Lower lobe of right lung (tissue), 2 donors: ENCODE measurements around the gene TECPR2. TPM values are rescaled to one million over a fixed set of nuclear protein-coding genes. Genes with fewer than 3 reads are reported as not detected.

Experiments used
- ATAC-seq, 2 donors: fragments of 200-7000 bp; cut with Tn5 transposase; one replicate each; pipeline ENCODE4 v1.9.1; 2020 to 2022; ENCODE audit warnings: mild to moderate bottlenecking in 2 of 2, moderate library complexity in 2 of 2
- DNase-seq: peaks from one replicate; pipeline ENCODE4 v3.0.0-alpha.2; 2020
- H3K27ac ChIP-seq: fragments of 200-600 bp; one replicate; pipeline ENCODE4 v1.8.0; 2022
- H3K27me3 ChIP-seq: fragments of 200-600 bp; one replicate; pipeline ENCODE4 v1.8.0; 2022; ENCODE audit warnings: low read depth
- H3K36me3 ChIP-seq: fragments of 200-600 bp; one replicate; pipeline ENCODE4 v1.8.0; 2022; ENCODE audit warnings: mild to moderate bottlenecking
- H3K4me1 ChIP-seq: fragments of 200-600 bp; one replicate; pipeline ENCODE4 v1.8.0; 2022
- H3K4me3 ChIP-seq: fragments of 200-600 bp; one replicate; pipeline ENCODE4 v1.8.0; 2022; ENCODE audit warnings: mild to moderate bottlenecking
- H3K9me3 ChIP-seq: fragments of 200-600 bp; one replicate; pipeline ENCODE4 v1.8.0; 2022
- intact Hi-C: fragments of 100-400 bp; cut with DNase I; formaldehyde crosslinking; loops from one replicate; pipeline ENCODE4 v1.11.0; 2022
- total RNA-seq: library from RNA; stranded (reverse); fragmentation: NEBNext Ultra II Directional; extraction: Animal tissue kit (Norgen Biotek cat#: 25700); gene quantifications from one replicate; pipeline ENCODE4 v1.2.1, GENCODE V29; 2021
- TF ChIP-seq, protein P1 (sequence below): fragments of 200-600 bp; IDR thresholded peaks from one replicate; pipeline ENCODE4 v1.8.0; 2022; ENCODE audit warnings: antibody characterized with exemption, mild to moderate bottlenecking
- donor health status: DM: no; HTN: yes; CAD: no; lungs with severe emphysema.

Gene TECPR2
- total RNA-seq, 1 donor from 2014 or later = 23.2 TPM

DNA sequence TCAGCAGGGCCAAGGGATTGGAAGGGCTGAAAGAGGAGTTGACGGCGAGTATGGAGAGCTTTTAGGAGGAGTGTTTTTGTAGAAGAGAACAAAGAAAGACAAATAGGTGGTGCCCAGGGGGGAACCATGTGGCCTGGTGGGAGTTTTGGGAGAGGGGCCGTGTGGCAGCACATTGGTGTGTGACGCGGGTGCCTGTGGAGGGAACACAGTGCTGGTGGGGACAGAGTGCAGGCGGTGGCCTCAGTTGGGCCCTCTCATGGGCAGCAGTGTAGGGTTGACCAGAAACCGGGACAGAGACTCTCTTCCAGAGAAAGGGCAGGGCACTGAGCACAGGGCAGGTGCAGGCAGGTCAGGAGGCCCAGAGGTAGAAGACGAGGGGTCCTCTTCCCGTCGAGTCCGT is 56.5 kb downstream of the TECPR2 start:
- ATAC-seq = no peak
- peaks cover 22% of the 10 kb centered on the region for H3K36me3 ChIP-seq
- H3K27ac ChIP-seq = no peak overlapping the region
- H3K27me3 ChIP-seq = no peaks in the 10 kb centered on the region
- H3K4me3 ChIP-seq = no peak overlapping the region
- H3K4me1 ChIP-seq = no peaks in the 10 kb centered on the region
- H3K9me3 ChIP-seq = no peaks in the 10 kb centered on the region
- intact Hi-C loops = no loop called here
- TF ChIP-seq, protein P1, sequence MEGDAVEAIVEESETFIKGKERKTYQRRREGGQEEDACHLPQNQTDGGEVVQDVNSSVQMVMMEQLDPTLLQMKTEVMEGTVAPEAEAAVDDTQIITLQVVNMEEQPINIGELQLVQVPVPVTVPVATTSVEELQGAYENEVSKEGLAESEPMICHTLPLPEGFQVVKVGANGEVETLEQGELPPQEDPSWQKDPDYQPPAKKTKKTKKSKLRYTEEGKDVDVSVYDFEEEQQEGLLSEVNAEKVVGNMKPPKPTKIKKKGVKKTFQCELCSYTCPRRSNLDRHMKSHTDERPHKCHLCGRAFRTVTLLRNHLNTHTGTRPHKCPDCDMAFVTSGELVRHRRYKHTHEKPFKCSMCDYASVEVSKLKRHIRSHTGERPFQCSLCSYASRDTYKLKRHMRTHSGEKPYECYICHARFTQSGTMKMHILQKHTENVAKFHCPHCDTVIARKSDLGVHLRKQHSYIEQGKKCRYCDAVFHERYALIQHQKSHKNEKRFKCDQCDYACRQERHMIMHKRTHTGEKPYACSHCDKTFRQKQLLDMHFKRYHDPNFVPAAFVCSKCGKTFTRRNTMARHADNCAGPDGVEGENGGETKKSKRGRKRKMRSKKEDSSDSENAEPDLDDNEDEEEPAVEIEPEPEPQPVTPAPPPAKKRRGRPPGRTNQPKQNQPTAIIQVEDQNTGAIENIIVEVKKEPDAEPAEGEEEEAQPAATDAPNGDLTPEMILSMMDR = no peak
- DNase-seq = no peak

DNA sequence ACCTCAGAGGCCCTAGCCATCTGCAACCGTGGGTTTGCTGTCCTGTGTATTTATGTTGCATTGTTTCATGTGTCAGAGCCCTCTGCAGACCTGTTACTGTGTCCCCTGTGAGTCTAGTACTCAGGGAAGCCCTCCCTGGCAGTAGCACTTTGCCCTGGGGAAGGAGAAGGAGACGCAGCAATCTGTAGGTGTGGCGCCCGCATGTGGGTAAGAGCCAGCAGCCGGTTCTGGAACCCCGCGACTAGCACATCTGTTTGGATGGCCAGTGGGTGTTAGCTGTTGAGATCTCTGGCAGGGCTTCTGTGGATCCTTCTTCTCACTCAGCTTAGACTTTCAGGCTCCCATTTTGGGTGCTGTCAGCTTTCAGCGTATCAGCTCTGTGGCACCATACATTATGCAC is 57.0 kb downstream of the TECPR2 start:
- TF ChIP-seq, protein P1 = no peak
- peaks cover 18% of the 10 kb centered on the region for H3K36me3 ChIP-seq

DNA sequence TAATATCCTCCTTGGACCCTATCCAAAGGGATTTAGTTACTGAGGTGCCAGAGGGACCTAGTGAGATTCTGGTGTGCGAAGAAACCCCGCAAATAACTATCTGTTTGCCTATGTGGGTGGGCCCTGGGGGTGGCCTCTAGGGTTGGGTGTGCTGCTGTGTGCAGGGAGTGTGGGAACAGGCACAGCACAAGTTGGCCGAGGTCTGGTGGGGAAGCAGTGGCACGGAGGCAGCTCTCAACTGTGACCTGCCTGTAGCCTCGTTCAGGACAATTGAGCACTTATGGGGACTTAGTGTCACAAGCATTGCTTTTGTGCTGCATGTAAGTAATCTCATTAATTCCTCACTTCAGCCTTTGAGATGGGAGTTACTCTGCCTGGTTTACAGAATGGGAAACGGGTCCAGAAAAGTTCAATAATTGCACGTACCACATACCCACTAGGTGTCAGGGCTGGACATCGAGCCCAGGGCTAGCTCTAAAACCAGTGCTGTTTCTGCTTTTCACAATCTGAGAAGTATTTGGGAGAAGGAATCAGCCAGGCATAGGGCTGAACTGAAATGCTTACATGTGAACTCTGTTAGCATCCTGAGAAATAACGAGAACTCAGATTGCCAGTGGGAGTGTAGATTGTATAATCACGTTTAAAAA is 58.8 kb downstream of the TECPR2 start:
- ATAC-seq = no peak
- Histone ChIP-seq H3K27me3 (no peaks in the 10 kb centered on the region), H3K9me3 (no peaks in the 10 kb centered on the region), H3K4me3 (no peak overlapping the region), H3K36me3 (peaks cover 6% of the 10 kb centered on the region), H3K4me1 (no peaks in the 10 kb centered on the region), H3K27ac (no peak overlapping the region)
- TF ChIP-seq, protein P1 = no peak
- DNase-seq = no peak
- intact Hi-C loops = no loop called here

More for the DNA sequence above, 57.0 kb downstream of the TECPR2 start:
- DNase-seq (no peak), ATAC-seq (no peak)
- Histone ChIP-seq H3K27me3 (no peaks in the 10 kb centered on the region), H3K27ac (no peak overlapping the region), H3K4me3 (no peak overlapping the region), H3K4me1 (no peaks in the 10 kb centered on the region), H3K9me3 (no peaks in the 10 kb centered on the region)
- intact Hi-C loops = no loop called here

DNA sequence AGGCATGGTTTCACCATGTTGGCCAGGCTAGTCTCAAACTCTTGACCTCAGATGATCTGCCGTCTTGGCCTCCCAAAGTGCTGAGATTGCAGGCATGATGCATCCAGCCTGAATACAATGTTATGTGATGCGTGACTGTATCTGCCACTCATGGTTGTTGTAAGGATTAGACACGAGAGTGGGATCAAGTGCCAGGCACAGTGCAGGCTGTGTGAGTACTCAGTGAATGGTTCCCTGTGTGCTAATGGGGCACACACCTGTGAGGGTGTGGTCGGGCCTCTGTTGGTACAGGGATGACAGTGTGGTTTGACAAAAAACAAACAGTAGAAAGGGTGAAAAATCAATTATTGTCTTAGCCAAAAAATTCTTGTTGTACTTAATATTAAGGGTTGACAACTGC is 61.8 kb downstream of the TECPR2 start:
- ATAC-seq (no peak), DNase-seq (no peak)
- H3K4me1 ChIP-seq = no peaks in the 10 kb centered on the region
- H3K27me3 ChIP-seq = no peaks in the 10 kb centered on the region
- TF ChIP-seq, protein P1 = no peak
- H3K4me3 ChIP-seq = no peak overlapping the region
- no peak overlapping the region for H3K27ac ChIP-seq
- intact Hi-C loops = no loop called here
- H3K9me3 ChIP-seq = no peaks in the 10 kb centered on the region
- peaks cover 20% of the 10 kb centered on the region for H3K36me3 ChIP-seq

DNA sequence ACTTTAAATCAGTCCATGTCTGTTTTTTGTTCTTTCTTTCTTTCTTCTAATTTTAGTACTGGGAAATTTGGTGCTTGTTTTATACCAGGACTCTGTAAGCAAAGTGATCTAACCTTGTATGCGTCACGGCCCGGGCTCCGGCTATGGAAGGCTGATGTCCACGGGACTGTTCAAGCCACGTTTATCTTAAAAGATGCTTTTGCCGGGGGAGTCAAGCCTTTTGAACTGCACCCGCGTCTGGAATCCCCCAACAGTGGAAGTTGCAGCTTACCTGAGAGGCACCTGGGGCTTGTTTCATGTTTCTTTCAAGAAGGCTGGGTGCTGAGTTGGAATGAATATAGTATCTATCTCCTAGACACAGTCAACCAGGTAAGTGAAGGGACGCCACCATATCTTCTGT is 62.2 kb downstream of the TECPR2 start:
- H3K4me3 ChIP-seq = no peak overlapping the region
- no peaks in the 10 kb centered on the region for H3K27me3 ChIP-seq
- no peaks in the 10 kb centered on the region for H3K9me3 ChIP-seq
- ATAC-seq (no peak), DNase-seq (no peak)
- intact Hi-C loops = no loop called here
- peaks cover 24% of the 10 kb centered on the region for H3K36me3 ChIP-seq
- no peak overlapping the region for H3K27ac ChIP-seq
- no peaks in the 10 kb centered on the region for H3K4me1 ChIP-seq
- TF ChIP-seq, protein P1 = no peak
